Measurements from ENCODE around the gene GRIP1. TPM values are rescaled to one million over a fixed set of nuclear protein-coding genes. Genes with fewer than 3 reads are reported as not detected.

The GRIP1 gene
- total and polyA plus RNA-seq, 2 of the 4 experiments (the other 2 are of a cell fraction) = under 0.01 to 0.07 TPM

DNA sequence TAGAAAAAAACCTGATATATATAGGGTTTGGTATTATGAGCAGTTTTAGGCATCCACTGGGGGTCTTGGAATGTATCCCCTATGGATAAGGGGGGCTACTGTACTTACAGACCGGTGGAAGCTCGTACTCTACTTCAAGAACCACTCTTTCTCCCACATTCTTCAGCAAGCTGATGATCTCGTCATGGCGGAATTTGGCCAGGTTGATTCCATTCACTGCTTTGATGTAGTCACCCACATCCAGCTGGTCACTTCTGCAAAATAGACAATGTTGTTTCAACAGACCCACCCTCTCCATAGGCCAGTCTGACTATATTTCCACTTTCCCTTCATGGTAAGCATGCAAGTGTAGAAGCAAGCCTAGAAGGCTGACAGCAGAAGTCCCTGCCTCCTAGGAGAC is 139.9 kb downstream of the GRIP1 start:
- CTCF ChIA-PET = no interaction called here
- POLR2A ChIA-PET (ENCODE audit: unreplicated experiment) = interaction anchor here (0.6 kb wide), 1 partner anchor 38 kb away, joined by 6 read pairs; no protein-coding TSS in a partner anchor
- H4K91ac ChIP-seq (ENCODE audit: insufficient read depth, low read depth, low read length) = no peak overlapping the region

More for the DNA sequence above, 139.9 kb downstream of the GRIP1 start:
- TF ChIP-seq SMC3 (IDR thresholded peaks at IDR 0.05; ENCODE audit: low read depth, low read length) = no peak
- no peak for TF ChIP-seq RFX5 (IDR thresholded peaks at IDR 0.05; ENCODE audit: low read depth, low read length)
- no peak for TF ChIP-seq MAFK (IDR thresholded peaks at IDR 0.05; ENCODE audit: low read depth, low read length)
- TF ChIP-seq, protein P1, sequence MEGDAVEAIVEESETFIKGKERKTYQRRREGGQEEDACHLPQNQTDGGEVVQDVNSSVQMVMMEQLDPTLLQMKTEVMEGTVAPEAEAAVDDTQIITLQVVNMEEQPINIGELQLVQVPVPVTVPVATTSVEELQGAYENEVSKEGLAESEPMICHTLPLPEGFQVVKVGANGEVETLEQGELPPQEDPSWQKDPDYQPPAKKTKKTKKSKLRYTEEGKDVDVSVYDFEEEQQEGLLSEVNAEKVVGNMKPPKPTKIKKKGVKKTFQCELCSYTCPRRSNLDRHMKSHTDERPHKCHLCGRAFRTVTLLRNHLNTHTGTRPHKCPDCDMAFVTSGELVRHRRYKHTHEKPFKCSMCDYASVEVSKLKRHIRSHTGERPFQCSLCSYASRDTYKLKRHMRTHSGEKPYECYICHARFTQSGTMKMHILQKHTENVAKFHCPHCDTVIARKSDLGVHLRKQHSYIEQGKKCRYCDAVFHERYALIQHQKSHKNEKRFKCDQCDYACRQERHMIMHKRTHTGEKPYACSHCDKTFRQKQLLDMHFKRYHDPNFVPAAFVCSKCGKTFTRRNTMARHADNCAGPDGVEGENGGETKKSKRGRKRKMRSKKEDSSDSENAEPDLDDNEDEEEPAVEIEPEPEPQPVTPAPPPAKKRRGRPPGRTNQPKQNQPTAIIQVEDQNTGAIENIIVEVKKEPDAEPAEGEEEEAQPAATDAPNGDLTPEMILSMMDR (conservative IDR thresholded peaks at IDR 0.05; ENCODE audit: low read depth, low read length) = no peak
- no peak for TF ChIP-seq RCOR1 (IDR thresholded peaks at IDR 0.05; ENCODE audit: insufficient replicate concordance, low read length)
- no peak for TF ChIP-seq CEBPB (IDR thresholded peaks at IDR 0.05; ENCODE audit: low read depth, low read length)
- no peak for TF ChIP-seq MXI1 (IDR thresholded peaks at IDR 0.05; ENCODE audit: borderline replicate concordance, low read depth, low read length)
- TF ChIP-seq, protein P2, sequence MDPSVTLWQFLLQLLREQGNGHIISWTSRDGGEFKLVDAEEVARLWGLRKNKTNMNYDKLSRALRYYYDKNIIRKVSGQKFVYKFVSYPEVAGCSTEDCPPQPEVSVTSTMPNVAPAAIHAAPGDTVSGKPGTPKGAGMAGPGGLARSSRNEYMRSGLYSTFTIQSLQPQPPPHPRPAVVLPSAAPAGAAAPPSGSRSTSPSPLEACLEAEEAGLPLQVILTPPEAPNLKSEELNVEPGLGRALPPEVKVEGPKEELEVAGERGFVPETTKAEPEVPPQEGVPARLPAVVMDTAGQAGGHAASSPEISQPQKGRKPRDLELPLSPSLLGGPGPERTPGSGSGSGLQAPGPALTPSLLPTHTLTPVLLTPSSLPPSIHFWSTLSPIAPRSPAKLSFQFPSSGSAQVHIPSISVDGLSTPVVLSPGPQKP (IDR thresholded peaks at IDR 0.05; ENCODE audit: borderline replicate concordance, low read depth, low read length) = no peak
- TF ChIP-seq, protein P3, sequence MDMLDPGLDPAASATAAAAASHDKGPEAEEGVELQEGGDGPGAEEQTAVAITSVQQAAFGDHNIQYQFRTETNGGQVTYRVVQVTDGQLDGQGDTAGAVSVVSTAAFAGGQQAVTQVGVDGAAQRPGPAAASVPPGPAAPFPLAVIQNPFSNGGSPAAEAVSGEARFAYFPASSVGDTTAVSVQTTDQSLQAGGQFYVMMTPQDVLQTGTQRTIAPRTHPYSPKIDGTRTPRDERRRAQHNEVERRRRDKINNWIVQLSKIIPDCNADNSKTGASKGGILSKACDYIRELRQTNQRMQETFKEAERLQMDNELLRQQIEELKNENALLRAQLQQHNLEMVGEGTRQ (IDR thresholded peaks at IDR 0.05; ENCODE audit: low read depth, low read length) = no peak
- no peak for TF ChIP-seq POLR2A (IDR thresholded peaks at IDR 0.05; ENCODE audit: low read depth, low read length)
- no peak for TF ChIP-seq RAD21 (IDR thresholded peaks at IDR 0.05; ENCODE audit: low read length)
- no peak for TF ChIP-seq MAZ (IDR thresholded peaks at IDR 0.05; ENCODE audit: borderline replicate concordance, low read depth, low read length)
- TF ChIP-seq BHLHE40 (IDR thresholded peaks at IDR 0.05; ENCODE audit: low read depth, low read length) = no peak
- no peak for TF ChIP-seq FOS (IDR thresholded peaks at IDR 0.05; ENCODE audit: low read depth, low read length)
- TF ChIP-seq CHD1 (IDR thresholded peaks at IDR 0.05; ENCODE audit: low read depth, low read length) = no peak
- TF ChIP-seq NFE2L2 (IDR thresholded peaks at IDR 0.05; ENCODE audit: low read depth, low read length) = no peak
- Histone ChIP-seq H3K36me3 (ENCODE audit: control insufficient read depth, insufficient read depth, low read length) (no peaks in the 10 kb centered on the region), H4K5ac (ENCODE audit: low read depth, low read length) (no peak overlapping the region), H3K9me1 (ENCODE audit: insufficient read depth, low read length) (no peaks in the 10 kb centered on the region), H3K56ac (ENCODE audit: extremely low read depth, insufficient read depth, low read length) (no peak overlapping the region), H2BK5ac (ENCODE audit: low read depth, low read length, poor library complexity, severe bottlenecking) (no peak overlapping the region), H3K4me2 (ENCODE audit: low read depth, low read length) (no peak overlapping the region), H3K9me3 (ENCODE audit: control insufficient read depth, insufficient read depth, low read length) (no peaks in the 10 kb centered on the region), H3K23ac (ENCODE audit: low read depth, low read length) (no peak overlapping the region), H3K4me3 (ENCODE audit: insufficient read depth, low read depth, low read length) (no peak overlapping the region), H3K4me1 (ENCODE audit: control insufficient read depth, insufficient read depth, low read length) (no peaks in the 10 kb centered on the region), H2BK120ac (ENCODE audit: low read depth, low read length) (no peak overlapping the region), H4K20me1 (ENCODE audit: insufficient read depth, low read length) (no peaks in the 10 kb centered on the region), H2AFZ (replicated peaks; ENCODE audit: low read length, poor library complexity) (no peak overlapping the region), H2BK20ac (ENCODE audit: low read depth, low read length) (no peak overlapping the region), H2AK5ac (ENCODE audit: low read depth, low read length) (no peak overlapping the region), H2AK9ac (replicated peaks; ENCODE audit: low read depth, low read length, poor library complexity) (no peak overlapping the region), H3K4ac (ENCODE audit: low read depth, low read length) (no peak overlapping the region), H4K8ac (ENCODE audit: low read depth in 2 of 2, low read length in 2 of 2) (no peak overlapping the region), H3K27ac (ENCODE audit: insufficient read depth, low read length) (no peak overlapping the region), H3K79me1 (ENCODE audit: low read depth in 1 of 2, low read length in 2 of 2) (no peaks in the 10 kb centered on the region), H2BK15ac (ENCODE audit: low read depth, low read length) (no peak overlapping the region), H3K9ac (ENCODE audit: low read depth, low read length) (no peak overlapping the region), H3K18ac (ENCODE audit: low read depth, low read length) (no peak overlapping the region), H3K14ac (replicated peaks; ENCODE audit: low read depth, low read length) (no peak overlapping the region), H3K27me3 (ENCODE audit: control insufficient read depth, insufficient read depth, low read length) (no peaks in the 10 kb centered on the region)
- no peak for DNase-seq
- in situ Hi-C loops (cut with MboI; ENCODE audit: low sequenced_read_pairs) (no loop called here), dilution Hi-C loops (cut with HindIII; ENCODE audit: low sequenced_read_pairs, unreplicated experiment) (no loop called here), intact Hi-C loops (cut with micrococcal nuclease) (no loop called here)
- BruUV-seq (replicated peaks) = no TSS peak
- no peak for ATAC-seq (ENCODE audit: low read depth)
- WGBS, 2 experiments (ENCODE audit: extremely low coverage in 2 of 2, insufficient read length in 1 of 2) = 73% methylated on average over 2 of the region's 4 CpGs; no CpG with 5 or more reads in 1 of the 2 experiments
